ENCODE data around the gene CASK. TPM values are rescaled to one million over a fixed set of nuclear protein-coding genes. Genes with fewer than 3 reads are reported as not detected.

Gene CASK
- total RNA-seq, 1 donor: 65.6 TPM

GRCh38 chrX:41846714-41847113, 76.6 kb downstream of the CASK start:
- TF ChIP-seq CTCF (IDR thresholded peaks at IDR 0.05; ENCODE audit: insufficient read depth, low read depth, low read length): no peak
- no peak overlapping the region for H3K4me3 ChIP-seq (ENCODE audit: low read depth, low read length)
- no peak for DNase-seq (ENCODE audit: low read depth)

GRCh38 chrX:41837270-41837944, 85.9 kb downstream of the CASK start:
- no peak overlapping the region for H3K4me3 ChIP-seq (ENCODE audit: low read depth, low read length)
- no peak for TF ChIP-seq CTCF (IDR thresholded peaks at IDR 0.05; ENCODE audit: insufficient read depth, low read depth, low read length)
- DNase-seq (ENCODE audit: low read depth): no peak

GRCh38 chrX:41828826-41829225, 94.5 kb downstream of the CASK start:
- TF ChIP-seq CTCF (IDR thresholded peaks at IDR 0.05; ENCODE audit: insufficient read depth, low read depth, low read length): no peak
- no peak for DNase-seq (ENCODE audit: low read depth)
- H3K4me3 ChIP-seq (ENCODE audit: low read depth, low read length): no peak overlapping the region

- TF ChIP-seq CTCF (IDR thresholded peaks at IDR 0.05; ENCODE audit: insufficient read depth, low read depth, low read length): no peak
- peak; percentile 81 for DNase-seq (ENCODE audit: low read depth)
- H3K4me3 ChIP-seq (ENCODE audit: low read depth, low read length): no peak overlapping the region
Observed at GRCh38 chrX:41827886-41828285, 95.5 kb downstream of the CASK start.

- TF ChIP-seq CTCF (IDR thresholded peaks at IDR 0.05; ENCODE audit: insufficient read depth, low read depth, low read length): no peak
- DNase-seq (ENCODE audit: low read depth): no peak
- H3K4me3 ChIP-seq (ENCODE audit: low read depth, low read length): no peak overlapping the region
Observed at GRCh38 chrX:41825796-41826195, 97.6 kb downstream of the CASK start.

- H3K4me3 ChIP-seq (ENCODE audit: low read depth, low read length): no peak overlapping the region
- DNase-seq (ENCODE audit: low read depth): peak; percentile 32
- no peak for TF ChIP-seq CTCF (IDR thresholded peaks at IDR 0.05; ENCODE audit: insufficient read depth, low read depth, low read length)
Observed at GRCh38 chrX:41824551-41824950, 98.8 kb downstream of the CASK start.

GRCh38 chrX:41823402-41823801, 100.0 kb downstream of the CASK start:
- TF ChIP-seq CTCF (IDR thresholded peaks at IDR 0.05; ENCODE audit: insufficient read depth, low read depth, low read length): no peak
- H3K4me3 ChIP-seq (ENCODE audit: low read depth, low read length): no peak overlapping the region
- no peak for DNase-seq (ENCODE audit: low read depth)

Data from fibroblast of villous mesenchyme (primary cell).